IgD-negative memory B cell (primary cell): Measurements from ENCODE around the gene MICU1. TPM values are rescaled to one million over a fixed set of nuclear protein-coding genes. Genes with fewer than 3 reads are reported as not detected.

Source experiments
- H3K27ac Mint-ChIP-seq, 3 donors: one replicate each; pipeline ENCODE4 v1.8.0; 2020 to 2022; ENCODE audit warnings: mild to moderate bottlenecking in 3 of 3, mixed read lengths in 3 of 3, moderate library complexity in 1 of 3
- H3K27me3 Mint-ChIP-seq: one replicate; pipeline ENCODE4 v1.8.0; 2021; ENCODE audit warnings: mixed read lengths
- H3K36me3 Mint-ChIP-seq: one replicate; pipeline ENCODE4 v1.8.0; 2020; ENCODE audit warnings: mild to moderate bottlenecking, mixed read lengths
- H3K4me1 Mint-ChIP-seq, 3 donors: one replicate each; pipeline ENCODE4 v1.8.0; 2020 to 2022; ENCODE audit warnings: mixed read lengths in 3 of 3, mild to moderate bottlenecking in 1 of 3
- H3K4me3 Mint-ChIP-seq, 4 donors: one replicate each; pipeline ENCODE4 v1.8.0; 2020 to 2022; ENCODE audit warnings: mild to moderate bottlenecking in 4 of 4, mixed read lengths in 4 of 4, moderate library complexity in 3 of 4
- H3K9me3 Mint-ChIP-seq, 3 donors: one replicate each; pipeline ENCODE4 v1.8.0; 2020 to 2021; ENCODE audit warnings: mixed read lengths in 3 of 3, mild to moderate bottlenecking in 1 of 3
- polyA plus RNA-seq: library from polyadenylated mRNA; unstranded; fragments of 300-500 nt; fragmentation: Illumina TruSeq; gene quantifications from one replicate; pipeline ENCODE4 v1.2.3, GENCODE V29; 2021

MICU1 gene
- polyA plus RNA-seq, 1 donor from 2014 or later = 24.4 TPM

- H3K9me3 Mint-ChIP-seq = no peaks in the 10 kb centered on the region
- H3K27me3 Mint-ChIP-seq = no peaks in the 10 kb centered on the region
- H3K4me1 Mint-ChIP-seq = peaks cover 0 to 2% (median 0%) of the 10 kb centered on the region in 3 donors
- H3K36me3 Mint-ChIP-seq = peaks cover 10% of the 10 kb centered on the region
- H3K4me3 Mint-ChIP-seq = no peak overlapping the region
- H3K27ac Mint-ChIP-seq = peak overlapping the region in 1 of 3 donors; percentile 47
Observed at GRCh38 chr10:72370201-72370722, 255.6 kb downstream of the MICU1 start.

- Mint-ChIP-seq H3K9me3 (no peaks in the 10 kb centered on the region), H3K4me1 (peaks cover 5 to 10% (median 9%) of the 10 kb centered on the region in 3 donors), H3K4me3 (no peak overlapping the region), H3K36me3 (peaks cover 11% of the 10 kb centered on the region), H3K27ac (no peak overlapping the region), H3K27me3 (no peaks in the 10 kb centered on the region)
Observed at GRCh38 chr10:72367301-72367960, 258.4 kb downstream of the MICU1 start.

GRCh38 chr10:72365106-72365895, 260.6 kb downstream of the MICU1 start:
- peaks cover 5 to 10% (median 9%) of the 10 kb centered on the region in 3 donors for H3K4me1 Mint-ChIP-seq
- H3K27ac Mint-ChIP-seq = peak overlapping the region; percentile 2 to 63 (median 59)
- peak overlapping the region in 2 of 4 donors; percentile 43 to 86 for H3K4me3 Mint-ChIP-seq
- H3K27me3 Mint-ChIP-seq = no peaks in the 10 kb centered on the region
- peaks cover 9% of the 10 kb centered on the region for H3K36me3 Mint-ChIP-seq
- no peaks in the 10 kb centered on the region for H3K9me3 Mint-ChIP-seq

GRCh38 chr10:72364239-72364777, 261.6 kb downstream of the MICU1 start:
- no peaks in the 10 kb centered on the region for H3K27me3 Mint-ChIP-seq
- H3K4me3 Mint-ChIP-seq = peak overlapping the region; percentile 5 to 85 (median 60)
- H3K27ac Mint-ChIP-seq = peak overlapping the region in 1 of 3 donors; percentile 2
- H3K36me3 Mint-ChIP-seq = peaks cover 9% of the 10 kb centered on the region
- H3K9me3 Mint-ChIP-seq = no peaks in the 10 kb centered on the region
- H3K4me1 Mint-ChIP-seq = peaks cover 5 to 10% (median 9%) of the 10 kb centered on the region in 3 donors

GRCh38 chr10:72356987-72357386, 268.9 kb downstream of the MICU1 start:
- H3K27ac Mint-ChIP-seq = no peak overlapping the region
- no peaks in the 10 kb centered on the region for H3K36me3 Mint-ChIP-seq
- H3K27me3 Mint-ChIP-seq = no peaks in the 10 kb centered on the region
- no peak overlapping the region for H3K4me3 Mint-ChIP-seq
- peaks cover 6 to 29% (median 14%) of the 10 kb centered on the region in 3 donors for H3K4me1 Mint-ChIP-seq
- H3K9me3 Mint-ChIP-seq = no peaks in the 10 kb centered on the region

GRCh38 chr10:72356115-72356514, 269.8 kb downstream of the MICU1 start:
- H3K27ac Mint-ChIP-seq = peak overlapping the region in 2 of 3 donors; percentile 20 to 55
- H3K27me3 Mint-ChIP-seq = no peaks in the 10 kb centered on the region
- no peaks in the 10 kb centered on the region for H3K36me3 Mint-ChIP-seq
- peak overlapping the region; percentile 45 to 89 (median 75) for H3K4me3 Mint-ChIP-seq
- no peaks in the 10 kb centered on the region for H3K9me3 Mint-ChIP-seq
- peaks cover 9 to 36% (median 18%) of the 10 kb centered on the region in 3 donors for H3K4me1 Mint-ChIP-seq

- no peaks in the 10 kb centered on the region for H3K9me3 Mint-ChIP-seq
- H3K27me3 Mint-ChIP-seq = no peaks in the 10 kb centered on the region
- peak overlapping the region; percentile 89 to 99 (median 98) for H3K4me3 Mint-ChIP-seq
- H3K36me3 Mint-ChIP-seq = no peaks in the 10 kb centered on the region
- peaks cover 7 to 36% (median 18%) of the 10 kb centered on the region in 3 donors for H3K4me1 Mint-ChIP-seq
- peak overlapping the region; percentile 99 for H3K27ac Mint-ChIP-seq
Observed at GRCh38 chr10:72355214-72355555, 270.7 kb downstream of the MICU1 start.

GRCh38 chr10:72354356-72355213, 271.3 kb downstream of the MICU1 start, which contains the start of gene DNAJB12:
TSS of gene DNAJB12 (minus strand) at chr10:72354919. CDS start at chr10:72354897, 22 bp downstream.
- H3K27me3 Mint-ChIP-seq = no peaks in the 10 kb centered on the region
- H3K4me3 Mint-ChIP-seq = peak within 1 kb of the TSS; percentile 89 to 99 (median 98)
- peaks cover 2% of the 10 kb centered on the region for H3K36me3 Mint-ChIP-seq
- H3K4me1 Mint-ChIP-seq = peaks cover 7 to 39% (median 21%) of the 10 kb centered on the region in 3 donors
- H3K9me3 Mint-ChIP-seq = no peaks in the 10 kb centered on the region
- peak within 1 kb of the TSS; percentile 99 for H3K27ac Mint-ChIP-seq

- H3K27ac Mint-ChIP-seq = peak overlapping the region; percentile 99
- no peaks in the 10 kb centered on the region for H3K27me3 Mint-ChIP-seq
- no peaks in the 10 kb centered on the region for H3K9me3 Mint-ChIP-seq
- H3K4me3 Mint-ChIP-seq = peak overlapping the region; percentile 89 to 99 (median 98)
- peaks cover 2% of the 10 kb centered on the region for H3K36me3 Mint-ChIP-seq
- peaks cover 7 to 39% (median 24%) of the 10 kb centered on the region in 3 donors for H3K4me1 Mint-ChIP-seq
Observed at GRCh38 chr10:72353965-72354355, 271.9 kb downstream of the MICU1 start.

GRCh38 chr10:72353028-72353964, 272.6 kb downstream of the MICU1 start:
- no peaks in the 10 kb centered on the region for H3K9me3 Mint-ChIP-seq
- no peaks in the 10 kb centered on the region for H3K27me3 Mint-ChIP-seq
- peaks cover 9 to 39% (median 24%) of the 10 kb centered on the region in 3 donors for H3K4me1 Mint-ChIP-seq
- peak overlapping the region; percentile 89 to 99 (median 98) for H3K4me3 Mint-ChIP-seq
- H3K36me3 Mint-ChIP-seq = peaks cover 2% of the 10 kb centered on the region
- peak overlapping the region; percentile 84 to 99 (median 99) for H3K27ac Mint-ChIP-seq

- H3K4me1 Mint-ChIP-seq = peaks cover 9 to 36% (median 24%) of the 10 kb centered on the region in 3 donors
- H3K36me3 Mint-ChIP-seq = peaks cover 2% of the 10 kb centered on the region
Observed at GRCh38 chr10:72351479-72351878, 274.4 kb downstream of the MICU1 start.

GRCh38 chr10:72349438-72349837, 276.4 kb downstream of the MICU1 start:
- H3K27ac Mint-ChIP-seq = peak overlapping the region in 1 of 3 donors; percentile 84
- peaks cover 7 to 31% (median 16%) of the 10 kb centered on the region in 3 donors for H3K4me1 Mint-ChIP-seq
- H3K9me3 Mint-ChIP-seq = no peaks in the 10 kb centered on the region
- peaks cover 2% of the 10 kb centered on the region for H3K36me3 Mint-ChIP-seq
- peak overlapping the region in 1 of 4 donors; percentile 84 for H3K4me3 Mint-ChIP-seq
- H3K27me3 Mint-ChIP-seq = no peaks in the 10 kb centered on the region

More at GRCh38 chr10:72351479-72351878, 274.4 kb downstream of the MICU1 start:
- Mint-ChIP-seq H3K4me3 (peak overlapping the region in 1 of 4 donors; percentile 89), H3K27me3 (no peaks in the 10 kb centered on the region), H3K9me3 (no peaks in the 10 kb centered on the region), H3K27ac (peak overlapping the region in 1 of 3 donors; percentile 99)

GRCh38 chr10:72348282-72348681, 277.6 kb downstream of the MICU1 start:
- Mint-ChIP-seq H3K36me3 (peaks cover 2% of the 10 kb centered on the region), H3K27ac (peak overlapping the region in 1 of 3 donors; percentile 84), H3K27me3 (no peaks in the 10 kb centered on the region), H3K4me3 (no peak overlapping the region), H3K9me3 (no peaks in the 10 kb centered on the region), H3K4me1 (peaks cover 5 to 25% (median 12%) of the 10 kb centered on the region in 3 donors)
